Kidney (tissue), 14 donors: Measurements from ENCODE around the gene RAD51B. TPM values are rescaled to one million over a fixed set of nuclear protein-coding genes. Genes with fewer than 3 reads are reported as not detected.

Experiments
- DNase-seq, 5 donors: peaks; one replicate each; pipeline ENCODE4 v3.0.0-alpha.2; 2013 to 2020
- FAIRE-seq: peaks from 2 replicates; lab custom pipeline; 2012; peaks lifted over from hg19 to GRCh38; lab: Jason Lieb, UNC
- H3K27ac ChIP-seq, 2 donors: one replicate each; pipeline ENCODE4 v1.7.0; 2013; ENCODE audit warnings: low read depth in 2 of 2, low read length in 2 of 2, inconsistent platforms in 1 of 2
- H3K27me3 ChIP-seq: one replicate; pipeline ENCODE4 v1.7.1; 2013; ENCODE audit warnings: low read length, inconsistent platforms; ENCODE audit not compliant: control insufficient read depth, insufficient read depth
- H3K36me3 ChIP-seq, 3 donors: one replicate each; pipeline versions ENCODE4 v1.7.0 to v1.7.1; 2013; ENCODE audit warnings: low read length in 3 of 3, control low read depth in 1 of 3, inconsistent platforms in 1 of 3; ENCODE audit not compliant: insufficient read depth in 3 of 3, control insufficient read depth in 2 of 3
- H3K4me1 ChIP-seq, 3 donors: one replicate each; pipeline versions ENCODE4 v1.7.0 to v1.7.1; 2013; ENCODE audit warnings: low read length in 3 of 3, inconsistent platforms in 1 of 3, low read depth in 1 of 3; ENCODE audit not compliant: control insufficient read depth in 2 of 3, insufficient read depth in 2 of 3
- H3K4me3 ChIP-seq, 3 donors: one replicate each; pipeline versions ENCODE4 v1.7.0 to v1.8.1; 2013; ENCODE audit warnings: low read length in 3 of 3, control low read depth in 1 of 3, inconsistent platforms in 1 of 3
- H3K9ac ChIP-seq, 3 donors: one replicate each; pipeline versions ENCODE4 v1.7.0 to v1.7.1; 2013; ENCODE audit warnings: low read length in 3 of 3, control low read depth in 1 of 3, inconsistent platforms in 1 of 3
- H3K9me3 ChIP-seq, 3 donors: one replicate each; pipeline versions ENCODE4 v1.7.0 to v1.7.1; 2013; ENCODE audit warnings: low read length in 3 of 3, control low read depth in 1 of 3, inconsistent platforms in 1 of 3; ENCODE audit not compliant: control insufficient read depth in 2 of 3, insufficient read depth in 1 of 3
- CTCF ChIP-seq: IDR thresholded peaks from 3 replicates; pipeline ENCODE4 v1.5.1; 2012; ENCODE audit warnings: mild to moderate bottlenecking, moderate library complexity, borderline replicate concordance; ENCODE audit not compliant: insufficient read depth; ENCODE audit errors: extremely low read depth
- intact Hi-C: fragments of 100-400 bp; cut with DNase I; formaldehyde crosslinking; loops from one replicate; pipeline ENCODE4 v1.11.1; 2022
- polyA plus RNA-seq: library from polyadenylated mRNA; stranded (reverse); fragments of 350-450 nt; fragmentation: Illumina TruSeq; extraction: RNeasy Lipid Tissue Mini Kit (QIAGEN cat#74804); gene quantifications from one replicate; pipeline ENCODE4 v1.2.3, GENCODE V29; 2014; ENCODE audit warnings: low read depth, low replicate concordance; ENCODE audit not compliant: insufficient read depth
- total RNA-seq: library from RNA; stranded (reverse); fragmentation: NEBNext Ultra II Directional; extraction: Animal tissue kit (Norgen Biotek cat#: 25700); gene quantifications from one replicate; pipeline ENCODE4 v1.2.1, GENCODE V29; 2021
- donor health status: control.
- donor health status: control.
- donor health status: control.
- donor health status: control.
- donor health status: control.
- donor health status: DM: yes; HTN: yes; CAD: no.
- donor health status: Normal renal cell carcinoma (clear cell type).

RAD51B gene
- total and polyA plus RNA-seq, 2 donors from 2014 or later: 6.9 to 18.0 TPM

- peaks cover 0 to 4% (median 0%) of the 10 kb centered on the region in 3 donors for H3K4me1 ChIP-seq
- no peak for FAIRE-seq
- intact Hi-C loops: no loop called here
- H3K9ac ChIP-seq: no peak overlapping the region
- DNase-seq: no peak
- no peak overlapping the region for H3K27ac ChIP-seq
- TF ChIP-seq CTCF: no peak
- no peaks in the 10 kb centered on the region for H3K27me3 ChIP-seq
- no peak overlapping the region for H3K4me3 ChIP-seq
- H3K9me3 ChIP-seq: no peaks in the 10 kb centered on the region
- no peaks in the 10 kb centered on the region for H3K36me3 ChIP-seq
These were observed 508.9 kb downstream of the RAD51B start for GRCh38 chr14:68328509-68328908.

GRCh38 chr14:68331426-68331825 lies 511.8 kb downstream of the RAD51B start:
- FAIRE-seq (no peak), DNase-seq (peak in 3 of 5 donors; percentile 44 to 64 (median 62))
- Histone ChIP-seq H3K36me3 (no peaks in the 10 kb centered on the region), H3K4me1 (peaks cover 0 to 4% (median 0%) of the 10 kb centered on the region in 3 donors), H3K4me3 (no peak overlapping the region), H3K9ac (no peak overlapping the region), H3K27me3 (no peaks in the 10 kb centered on the region), H3K9me3 (no peaks in the 10 kb centered on the region), H3K27ac (no peak overlapping the region)
- no peak for TF ChIP-seq CTCF
- intact Hi-C loops: no loop called here

GRCh38 chr14:68331991-68332390 lies 512.4 kb downstream of the RAD51B start:
- TF ChIP-seq CTCF: no peak
- H3K27ac ChIP-seq: no peak overlapping the region
- peaks cover 0 to 4% (median 0%) of the 10 kb centered on the region in 3 donors for H3K4me1 ChIP-seq
- intact Hi-C loops: no loop called here
- no peak for DNase-seq
- H3K27me3 ChIP-seq: no peaks in the 10 kb centered on the region
- H3K4me3 ChIP-seq: no peak overlapping the region
- no peaks in the 10 kb centered on the region for H3K9me3 ChIP-seq
- FAIRE-seq: no peak
- no peaks in the 10 kb centered on the region for H3K36me3 ChIP-seq
- H3K9ac ChIP-seq: no peak overlapping the region

GRCh38 chr14:68333262-68333661 lies 513.7 kb downstream of the RAD51B start:
- DNase-seq (no peak), FAIRE-seq (no peak)
- Histone ChIP-seq H3K27ac (no peak overlapping the region), H3K9ac (no peak overlapping the region), H3K36me3 (no peaks in the 10 kb centered on the region), H3K27me3 (no peaks in the 10 kb centered on the region), H3K4me1 (peaks cover 0 to 4% (median 0%) of the 10 kb centered on the region in 3 donors), H3K9me3 (no peaks in the 10 kb centered on the region), H3K4me3 (no peak overlapping the region)
- intact Hi-C loops: no loop called here
- TF ChIP-seq CTCF: no peak
